Stimulated activated memory B cell treated with anti-CD40 and anti-IgM and Interleukin-4, amounts not matched to agents 10 μg/mL and 1 μg/mL and 100 μg/mL, for 72 hours (primary cell): ENCODE measurements around the gene GRM4.

Experiments
- ATAC-seq: fragments of 150-1000 bp; cut with Tn5 transposase; 2 replicates; pipeline ENCODE4 v1.10.0; 2021
- H3K27ac Mint-ChIP-seq: one replicate; pipeline ENCODE4 v1.8.0; 2022; ENCODE audit warnings: mild to moderate bottlenecking, mixed read lengths
- H3K27me3 Mint-ChIP-seq: one replicate; pipeline ENCODE4 v1.8.0; 2022; ENCODE audit warnings: mixed read lengths
- H3K36me3 Mint-ChIP-seq: one replicate; pipeline ENCODE4 v1.8.0; 2022; ENCODE audit warnings: mixed read lengths
- H3K4me1 Mint-ChIP-seq: one replicate; pipeline ENCODE4 v1.8.0; 2022; ENCODE audit warnings: mixed read lengths
- H3K4me3 Mint-ChIP-seq: one replicate; pipeline ENCODE4 v1.8.0; 2022; ENCODE audit warnings: mild to moderate bottlenecking, moderate library complexity, mixed read lengths
- H3K9me3 Mint-ChIP-seq: one replicate; pipeline ENCODE4 v1.8.0; 2022; ENCODE audit warnings: mixed read lengths

GRM4 gene

GRCh38 chr6:34170346-34170745 is 24.5 kb upstream of the GRM4 start:
- peaks cover 4% of the 10 kb centered on the region for H3K36me3 Mint-ChIP-seq
- no peak for ATAC-seq
- H3K27ac Mint-ChIP-seq: no peak overlapping the region

GRCh38 chr6:34169897-34170296 is 24.0 kb upstream of the GRM4 start:
- H3K4me1 Mint-ChIP-seq: no peaks in the 10 kb centered on the region
- no peak overlapping the region for H3K27ac Mint-ChIP-seq
- ATAC-seq: no peak
- H3K27me3 Mint-ChIP-seq: no peaks in the 10 kb centered on the region
- no peaks in the 10 kb centered on the region for H3K9me3 Mint-ChIP-seq
- H3K36me3 Mint-ChIP-seq: peaks cover 4% of the 10 kb centered on the region
- no peak overlapping the region for H3K4me3 Mint-ChIP-seq

More at GRCh38 chr6:34170346-34170745, 24.5 kb upstream of the GRM4 start:
- H3K27me3 Mint-ChIP-seq: no peaks in the 10 kb centered on the region
- no peak overlapping the region for H3K4me3 Mint-ChIP-seq
- no peaks in the 10 kb centered on the region for H3K4me1 Mint-ChIP-seq
- no peaks in the 10 kb centered on the region for H3K9me3 Mint-ChIP-seq

- Mint-ChIP-seq H3K27me3 (peaks cover 24% of the 10 kb centered on the region), H3K36me3 (no peaks in the 10 kb centered on the region), H3K4me3 (no peak overlapping the region), H3K27ac (no peak overlapping the region), H3K4me1 (peaks cover 6% of the 10 kb centered on the region), H3K9me3 (peaks cover 6% of the 10 kb centered on the region)
- no peak for ATAC-seq
Observed at GRCh38 chr6:34161857-34162515, 16.1 kb upstream of the GRM4 start.

- Mint-ChIP-seq H3K36me3 (no peaks in the 10 kb centered on the region), H3K27ac (no peak overlapping the region), H3K4me3 (no peak overlapping the region), H3K9me3 (peaks cover 6% of the 10 kb centered on the region), H3K27me3 (peaks cover 34% of the 10 kb centered on the region), H3K4me1 (peaks cover 6% of the 10 kb centered on the region)
- ATAC-seq: no peak
Observed at GRCh38 chr6:34159844-34160243, 14.0 kb upstream of the GRM4 start.

DNA sequence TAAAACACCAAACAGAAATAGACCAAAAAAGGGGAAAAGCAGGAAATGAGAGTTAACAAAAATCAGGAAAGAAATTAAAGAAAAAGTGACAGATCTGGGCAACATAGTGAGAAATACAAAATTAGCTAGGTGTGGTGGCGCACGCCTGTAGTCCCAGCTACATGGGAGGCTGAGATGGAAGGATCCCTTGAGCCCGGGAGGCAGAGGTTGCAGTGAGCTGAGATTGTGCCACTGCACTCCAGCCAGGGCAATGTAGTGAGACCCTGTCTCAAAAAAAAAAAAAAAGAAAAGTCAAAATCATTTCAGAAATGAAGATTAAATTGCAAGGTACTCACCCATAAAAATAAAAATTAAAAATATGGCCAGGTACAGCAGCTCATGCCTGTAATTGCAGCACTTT is 13.0 kb upstream of the GRM4 start:
- no peak overlapping the region for H3K4me3 Mint-ChIP-seq
- ATAC-seq: no peak
- H3K27me3 Mint-ChIP-seq: peaks cover 43% of the 10 kb centered on the region
- peaks cover 14% of the 10 kb centered on the region for H3K4me1 Mint-ChIP-seq
- H3K36me3 Mint-ChIP-seq: no peaks in the 10 kb centered on the region
- H3K27ac Mint-ChIP-seq: no peak overlapping the region
- H3K9me3 Mint-ChIP-seq: peaks cover 6% of the 10 kb centered on the region

- H3K4me3 Mint-ChIP-seq: no peak overlapping the region
- peaks cover 6% of the 10 kb centered on the region for H3K9me3 Mint-ChIP-seq
- no peaks in the 10 kb centered on the region for H3K36me3 Mint-ChIP-seq
- no peak for ATAC-seq
- peaks cover 53% of the 10 kb centered on the region for H3K27me3 Mint-ChIP-seq
- H3K27ac Mint-ChIP-seq: no peak overlapping the region
- peaks cover 17% of the 10 kb centered on the region for H3K4me1 Mint-ChIP-seq
Observed at GRCh38 chr6:34157851-34158250, 12.0 kb upstream of the GRM4 start.

DNA sequence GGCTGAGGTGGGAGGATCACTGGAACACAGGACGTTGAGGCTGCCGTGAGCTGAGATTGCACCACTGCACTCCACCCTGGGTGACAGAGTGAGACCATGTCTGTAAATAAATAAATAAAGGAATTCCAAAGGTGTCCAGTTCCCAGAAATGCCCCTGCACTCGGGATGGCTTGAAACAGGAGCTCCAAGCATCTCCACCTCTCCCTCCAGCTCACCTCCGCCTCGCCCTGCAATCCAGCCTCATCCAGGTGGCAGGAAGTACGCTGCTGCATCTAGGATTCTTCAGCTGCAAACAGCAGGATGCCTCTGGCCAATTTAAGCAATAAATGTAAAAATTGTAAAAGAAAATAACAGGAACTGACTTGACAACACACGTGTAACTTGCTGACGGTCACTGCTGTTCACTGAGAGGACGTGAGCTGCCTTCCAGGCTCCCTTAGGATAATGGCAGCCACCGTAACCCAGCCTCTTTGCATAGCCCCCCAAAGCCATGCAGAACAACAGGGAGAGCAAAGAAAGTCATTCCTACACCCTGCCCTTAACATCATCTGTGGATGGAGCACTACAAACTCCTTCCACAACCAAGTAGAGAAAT is 11.4 kb upstream of the GRM4 start:
- no peak for ATAC-seq
- H3K4me1 Mint-ChIP-seq: peaks cover 17% of the 10 kb centered on the region
- H3K27me3 Mint-ChIP-seq: peaks cover 56% of the 10 kb centered on the region
- no peak overlapping the region for H3K4me3 Mint-ChIP-seq
- no peaks in the 10 kb centered on the region for H3K36me3 Mint-ChIP-seq
- H3K9me3 Mint-ChIP-seq: peaks cover 6% of the 10 kb centered on the region
- H3K27ac Mint-ChIP-seq: no peak overlapping the region

- Mint-ChIP-seq H3K27me3 (peaks cover 59% of the 10 kb centered on the region), H3K4me3 (no peak overlapping the region), H3K27ac (no peak overlapping the region), H3K4me1 (peaks cover 17% of the 10 kb centered on the region), H3K36me3 (no peaks in the 10 kb centered on the region), H3K9me3 (peaks cover 6% of the 10 kb centered on the region)
- no peak for ATAC-seq
Observed at GRCh38 chr6:34155471-34156300, 9.8 kb upstream of the GRM4 start.

DNA sequence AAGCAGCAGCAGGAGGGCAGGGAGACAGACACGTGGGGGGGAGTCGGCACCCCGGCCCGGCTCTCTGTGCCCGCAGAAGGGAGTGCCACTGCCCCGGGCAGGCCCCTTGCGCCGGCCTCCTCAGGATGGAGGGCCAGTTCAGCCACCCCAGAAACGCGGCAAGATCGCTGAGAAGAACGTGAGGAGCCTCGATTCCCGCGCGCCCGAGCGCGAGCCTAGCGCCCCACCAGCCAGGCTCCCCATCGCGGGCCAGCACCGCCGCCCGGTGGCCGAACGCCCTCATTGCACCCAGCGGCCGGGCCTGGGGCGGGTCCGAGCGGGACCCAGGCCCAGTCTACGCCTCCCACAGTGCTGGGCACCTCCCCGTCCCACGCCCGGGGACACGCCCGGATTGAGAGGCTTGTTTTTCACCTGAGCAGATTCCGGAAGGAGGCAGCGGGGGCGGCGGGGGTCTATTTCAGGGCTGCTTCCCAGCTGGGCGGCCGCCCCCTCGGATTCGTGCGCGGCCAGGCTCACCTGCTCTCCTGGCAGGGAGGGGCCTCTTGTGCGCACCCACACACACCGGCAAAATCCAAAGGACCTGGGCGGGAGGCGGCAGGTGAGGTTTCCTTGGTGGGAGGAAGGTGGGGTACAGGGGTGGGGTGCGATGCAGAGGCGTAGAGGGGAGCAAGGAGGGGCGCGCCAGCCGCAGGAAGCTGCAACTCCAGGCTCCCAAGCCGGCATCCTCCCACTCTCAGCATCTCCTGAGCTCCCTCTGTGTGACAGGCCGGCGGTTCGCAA is 9.0 kb upstream of the GRM4 start:
- peak; percentile 78 for ATAC-seq
- H3K9me3 Mint-ChIP-seq: peaks cover 4% of the 10 kb centered on the region
- H3K4me3 Mint-ChIP-seq: peak overlapping the region; percentile 27
- peaks cover 17% of the 10 kb centered on the region for H3K4me1 Mint-ChIP-seq
- peaks cover 67% of the 10 kb centered on the region for H3K27me3 Mint-ChIP-seq
- no peak overlapping the region for H3K27ac Mint-ChIP-seq
- no peaks in the 10 kb centered on the region for H3K36me3 Mint-ChIP-seq

- Mint-ChIP-seq H3K4me1 (peaks cover 17% of the 10 kb centered on the region), H3K36me3 (no peaks in the 10 kb centered on the region), H3K27me3 (peaks cover 71% of the 10 kb centered on the region), H3K4me3 (no peak overlapping the region), H3K27ac (no peak overlapping the region), H3K9me3 (no peaks in the 10 kb centered on the region)
- ATAC-seq: no peak
Observed at GRCh38 chr6:34152806-34153520, 7.1 kb upstream of the GRM4 start.

- Mint-ChIP-seq H3K4me1 (peaks cover 17% of the 10 kb centered on the region), H3K27me3 (peaks cover 73% of the 10 kb centered on the region), H3K27ac (no peak overlapping the region)
Observed at GRCh38 chr6:34152042-34152524, 6.2 kb upstream of the GRM4 start.

GRCh38 chr6:34151321-34152041 is 5.6 kb upstream of the GRM4 start:
- ATAC-seq: no peak
- no peak overlapping the region for H3K4me3 Mint-ChIP-seq
- H3K9me3 Mint-ChIP-seq: no peaks in the 10 kb centered on the region
- H3K27me3 Mint-ChIP-seq: peaks cover 77% of the 10 kb centered on the region
- no peaks in the 10 kb centered on the region for H3K36me3 Mint-ChIP-seq
- peaks cover 17% of the 10 kb centered on the region for H3K4me1 Mint-ChIP-seq
- H3K27ac Mint-ChIP-seq: no peak overlapping the region

More at GRCh38 chr6:34152042-34152524, 6.2 kb upstream of the GRM4 start:
- H3K4me3 Mint-ChIP-seq: no peak overlapping the region
- no peaks in the 10 kb centered on the region for H3K36me3 Mint-ChIP-seq
- no peaks in the 10 kb centered on the region for H3K9me3 Mint-ChIP-seq
- ATAC-seq: no peak

DNA sequence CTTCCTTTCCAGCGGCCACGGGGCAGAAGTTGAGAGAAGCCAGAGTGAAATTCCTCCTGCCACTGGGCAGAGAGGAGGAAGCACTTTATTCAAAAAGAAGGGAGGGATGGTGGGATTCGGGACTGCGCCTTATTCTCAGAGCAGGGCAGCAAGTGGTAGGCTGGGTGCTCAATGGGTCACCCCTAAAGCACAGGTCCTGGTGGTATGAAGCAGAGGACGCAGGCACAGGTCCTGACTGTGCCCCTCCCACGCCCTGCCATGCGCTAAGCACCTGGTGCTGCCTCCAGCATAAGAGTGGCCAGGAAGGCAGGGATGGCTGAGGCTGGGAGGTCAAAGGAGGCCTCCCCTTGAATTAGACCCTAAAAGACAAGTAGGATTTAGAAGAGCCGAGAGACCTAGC is 4.9 kb upstream of the GRM4 start:
- no peak for ATAC-seq
- Mint-ChIP-seq H3K4me1 (peaks cover 22% of the 10 kb centered on the region), H3K27me3 (peaks cover 77% of the 10 kb centered on the region), H3K4me3 (no peak overlapping the region), H3K36me3 (no peaks in the 10 kb centered on the region), H3K9me3 (no peaks in the 10 kb centered on the region), H3K27ac (no peak overlapping the region)

- Mint-ChIP-seq H3K4me1 (peaks cover 25% of the 10 kb centered on the region), H3K27ac (no peak overlapping the region), H3K27me3 (peaks cover 84% of the 10 kb centered on the region), H3K36me3 (no peaks in the 10 kb centered on the region), H3K9me3 (no peaks in the 10 kb centered on the region), H3K4me3 (no peak overlapping the region)
- ATAC-seq: no peak
Observed at GRCh38 chr6:34149831-34150400, 4.0 kb upstream of the GRM4 start.
